CD4-positive, alpha-beta T cell (primary cell): ENCODE results near the gene IFITM10. TPM values are rescaled to one million over a fixed set of nuclear protein-coding genes. Genes with fewer than 3 reads are reported as not detected.

Experiments used
- ATAC-seq: fragments of 200-7000 bp; cut with Tn5 transposase; one replicate; pipeline ENCODE4 v1.10.0; 2022; ENCODE audit warnings: mild to moderate bottlenecking; ENCODE audit not compliant: poor library complexity
- CTCF ChIA-PET: fragments of 350-600 bp; sonication (Branson Sonifier 250); formaldehyde crosslinking; loops from one replicate; lab custom pipeline; 2021; ENCODE audit warnings: antibody characterized with exemption, inconsistent platforms; lab: Charles Lee
- POLR2A ChIA-PET: fragments of 350-600 bp; sonication (Branson Sonifier 250); formaldehyde crosslinking; loops from one replicate; lab custom pipeline; 2021; ENCODE audit warnings: antibody characterized with exemption, inconsistent platforms; lab: Charles Lee
- DNase-seq, 14 experiments: peaks; one replicate each; pipeline ENCODE4 v3.0.0-alpha.2; 2013 to 2020; ENCODE audit warnings: mixed read lengths in 2 of 14
- H3K27ac ChIP-seq, 2 donors: one replicate each; pipeline versions ENCODE4 v1.5.1 to v1.7.0; 2013; ENCODE audit warnings: low read length in 2 of 2, low read depth in 1 of 2, mild to moderate bottlenecking in 1 of 2
- H3K27me3 ChIP-seq, 2 experiments: 1 replicate in 1 of 2; 2 replicates in 1 of 2; pipeline versions ENCODE4 v1.6.1 to v1.7.0; 2013; ENCODE audit warnings: low read length in 2 of 2, control low read depth in 1 of 2, mild to moderate bottlenecking in 1 of 2, moderate library complexity in 1 of 2; ENCODE audit not compliant: insufficient read depth in 2 of 2, control insufficient read depth in 1 of 2
- H3K36me3 ChIP-seq: one replicate; pipeline ENCODE4 v1.6.1; 2013; ENCODE audit warnings: low read length, control low read depth; ENCODE audit not compliant: insufficient read depth
- H3K4me1 ChIP-seq: one replicate; pipeline ENCODE4 v1.6.1; 2013; ENCODE audit warnings: low read length, control low read depth; ENCODE audit not compliant: insufficient read depth
- H3K4me3 ChIP-seq: one replicate; pipeline ENCODE4 v1.5.1; 2013; ENCODE audit warnings: mild to moderate bottlenecking, low read length, moderate library complexity
- H3K9me3 ChIP-seq, 2 experiments: 1 replicate in 1 of 2; 2 replicates in 1 of 2; pipeline versions ENCODE4 v1.6.1 to v1.7.0; 2013; ENCODE audit warnings: low read length in 2 of 2, mild to moderate bottlenecking in 2 of 2, control low read depth in 1 of 2, moderate library complexity in 1 of 2; ENCODE audit not compliant: control insufficient read depth in 1 of 2, insufficient read depth in 1 of 2
- H3K27ac Mint-ChIP-seq: one replicate; pipeline ENCODE4 v1.8.0; 2020; ENCODE audit warnings: mixed read lengths
- H3K27me3 Mint-ChIP-seq: one replicate; pipeline ENCODE4 v1.8.0; 2021; ENCODE audit warnings: mixed read lengths
- H3K36me3 Mint-ChIP-seq: one replicate; pipeline ENCODE4 v1.8.0; 2021; ENCODE audit warnings: low read depth, mixed read lengths
- H3K4me1 Mint-ChIP-seq: one replicate; pipeline ENCODE4 v1.8.0; 2021; ENCODE audit warnings: low read depth, mixed read lengths
- H3K4me3 Mint-ChIP-seq: one replicate; pipeline ENCODE4 v1.8.0; 2020; ENCODE audit warnings: mild to moderate bottlenecking, mixed read lengths
- H3K9me3 Mint-ChIP-seq: one replicate; pipeline ENCODE4 v1.8.0; 2020; ENCODE audit warnings: mixed read lengths
- CTCF ChIP-seq: fragments of 200-600 bp; IDR thresholded peaks from one replicate; pipeline ENCODE4 v1.8.0; 2022; ENCODE audit warnings: antibody characterized with exemption, mild to moderate bottlenecking
- intact Hi-C, 2 experiments: fragments of 100-400 bp; cut with DNase I in 1 of 2; cut with micrococcal nuclease in 1 of 2; formaldehyde crosslinking; loops; one replicate each; pipeline versions ENCODE4 v1.15.1 to v1.9.0; 2023 to 2025; cut with DNase I, micrococcal nuclease
- total RNA-seq, 174 experiments: library from RNA in 2 of 174; stranded (reverse) in 2 of 174; gene quantifications; one replicate each; pipeline ENCODE4 v1.2.3 and lab custom pipeline; 2021 to 2026

Gene IFITM10
- total RNA-seq, 2 experiments from 2014 or later, result 1.7 TPM

- Mint-ChIP-seq H3K4me1 (peaks cover 46% of the 10 kb centered on the region), H3K9me3 (no peaks in the 10 kb centered on the region), H3K4me3 (no peak overlapping the region), H3K36me3 (peaks cover 47% of the 10 kb centered on the region), H3K27me3 (peaks cover 14% of the 10 kb centered on the region), H3K27ac (no peak overlapping the region)
- peaks cover 61% of the 10 kb centered on the region for H3K4me1 ChIP-seq
- H3K36me3 ChIP-seq, result peaks cover 39% of the 10 kb centered on the region
- H3K9me3 ChIP-seq, result peaks cover 0 to 8% of the 10 kb centered on the region in 2 experiments
- TF ChIP-seq CTCF, result no peak
- no peak for ATAC-seq
- H3K4me3 ChIP-seq, result no peak overlapping the region
- ChIA-PET POLR2A (no interaction called here), CTCF (no interaction called here)
- peak in 2 of 14 experiments; percentile 9 to 17 for DNase-seq
- intact Hi-C loops, result no loop called here
- peaks cover 13 to 19% of the 10 kb centered on the region in 2 experiments for H3K27me3 ChIP-seq
- H3K27ac ChIP-seq, result no peak overlapping the region
These were observed 1.9 kb upstream of the IFITM10 start for GRCh38 chr11:1751999-1752906.

- no peak for DNase-seq
- H3K27me3 ChIP-seq, result peaks cover 13 to 19% of the 10 kb centered on the region in 2 experiments
- Mint-ChIP-seq H3K27me3 (peaks cover 14% of the 10 kb centered on the region), H3K9me3 (no peaks in the 10 kb centered on the region), H3K4me1 (peaks cover 38% of the 10 kb centered on the region), H3K4me3 (no peak overlapping the region), H3K27ac (no peak overlapping the region), H3K36me3 (peaks cover 40% of the 10 kb centered on the region)
- H3K4me3 ChIP-seq, result no peak overlapping the region
- CTCF ChIA-PET, result no interaction called here
- H3K4me1 ChIP-seq, result peaks cover 54% of the 10 kb centered on the region
- peaks cover 0 to 11% of the 10 kb centered on the region in 2 experiments for H3K9me3 ChIP-seq
- POLR2A ChIA-PET, result no interaction called here
- TF ChIP-seq CTCF, result no peak
- intact Hi-C loops, result no loop called here
- peaks cover 33% of the 10 kb centered on the region for H3K36me3 ChIP-seq
- ATAC-seq, result no peak
- no peak overlapping the region for H3K27ac ChIP-seq
These were observed 1.1 kb upstream of the IFITM10 start for GRCh38 chr11:1751531-1751921.

- intact Hi-C loops, result no loop called here
- peaks cover 35% of the 10 kb centered on the region for H3K36me3 Mint-ChIP-seq
- POLR2A ChIA-PET, result no interaction called here
- H3K27me3 Mint-ChIP-seq, result peaks cover 14% of the 10 kb centered on the region
- H3K4me1 Mint-ChIP-seq, result peaks cover 37% of the 10 kb centered on the region
- CTCF ChIA-PET, result no interaction called here
- ATAC-seq (no peak), DNase-seq (no peak)
- H3K36me3 ChIP-seq, result peaks cover 33% of the 10 kb centered on the region
- no peak for TF ChIP-seq CTCF
- H3K9me3 Mint-ChIP-seq, result no peaks in the 10 kb centered on the region
- H3K27ac Mint-ChIP-seq, result no peak overlapping the region
- peaks cover 48% of the 10 kb centered on the region for H3K4me1 ChIP-seq
- H3K4me3 ChIP-seq, result no peak overlapping the region
- H3K4me3 Mint-ChIP-seq, result no peak overlapping the region
- peaks cover 0 to 15% of the 10 kb centered on the region in 2 experiments for H3K9me3 ChIP-seq
- H3K27ac ChIP-seq, result no peak overlapping the region
- peaks cover 13 to 19% of the 10 kb centered on the region in 2 experiments for H3K27me3 ChIP-seq
These were observed 590 bp upstream of the IFITM10 start for GRCh38 chr11:1750840-1751530.
